ENCODE measurements around the gene ERCC6L. TPM values are rescaled to one million over a fixed set of nuclear protein-coding genes. Genes with fewer than 3 reads are reported as not detected.

Gene ERCC6L
- total and polyA plus RNA-seq, 10 of the 15 experiments (the other 5 are each of a cell fraction or from before 2014, with no cell fraction given), result 4.7 to 13.1 (median 7.7) TPM

DNA sequence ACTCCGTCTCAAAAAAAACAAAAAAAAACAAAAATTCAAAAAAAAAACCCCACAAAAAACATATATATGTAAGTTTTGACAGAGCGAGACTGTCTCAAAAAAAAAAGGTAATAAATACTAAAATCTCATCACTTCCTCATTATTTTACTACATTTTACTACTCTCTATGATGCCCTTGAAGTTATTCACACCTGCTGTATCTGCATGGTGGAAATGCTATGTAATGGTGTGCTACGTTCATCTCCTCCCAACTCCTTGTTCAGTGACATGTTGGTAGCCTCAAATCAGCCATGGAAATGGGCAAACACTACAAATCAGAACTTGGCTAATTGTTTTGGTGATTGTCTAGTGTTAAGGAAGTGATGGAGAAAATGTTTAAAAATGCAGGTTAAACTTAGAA lies 26.4 kb upstream of the ERCC6L start:
- no TSS peak for BruUV-seq (replicated peaks)
- 78% methylated on average over 3 of the region's 3 CpGs for WGBS (ENCODE audit: insufficient coverage, insufficient replicate concordance, low lambda C conversion rate, missing lambda C conversion rate)
- Histone ChIP-seq H3K4me2 (ENCODE audit: control insufficient read depth, insufficient read depth) (no peak overlapping the region), H2AFZ (ENCODE audit: control insufficient read depth, low read depth, low read length) (no peak overlapping the region), H3K27ac (ENCODE audit: control insufficient read depth, insufficient read depth) (no peak overlapping the region), H3K9me3 (replicated peaks; ENCODE audit: control insufficient read depth, insufficient read depth, low read length) (no peaks in the 10 kb centered on the region), H3K4me1 (ENCODE audit: control insufficient read depth, insufficient read depth, low read length) (no peaks in the 10 kb centered on the region), H3K4me3 (no peak overlapping the region), H3K9ac (ENCODE audit: control insufficient read depth, insufficient read depth, low read length) (no peak overlapping the region), H4K20me1 (ENCODE audit: control insufficient read depth, insufficient read depth) (no peaks in the 10 kb centered on the region), H3K36me3 (ENCODE audit: control insufficient read depth in 2 of 2, insufficient read depth in 2 of 2, low read length in 1 of 2) (peaks cover 1 to 26% of the 10 kb centered on the region in 2 experiments; a peak in 2 of 4 replicates), H3K79me2 (ENCODE audit: control insufficient read depth, insufficient read depth, low read length) (no peaks in the 10 kb centered on the region), H3K27me3 (replicated peaks in 1 of 2; ENCODE audit: control insufficient read depth in 2 of 2, insufficient read depth in 2 of 2, low read length in 1 of 2) (no peaks in the 10 kb centered on the region)
- ATAC-seq (no peak), FAIRE-seq (no peak), DNase-seq (ENCODE audit: low read depth, low spot score) (no peak)
- ChIA-PET POLR2A (no interaction called here), RAD21 (ENCODE audit: unreplicated experiment) (no interaction called here), CTCF (interaction anchor here (0.6 kb wide), 1 partner anchor 20 kb away, joined by 3 read pairs; no protein-coding TSS in a partner anchor), SMC1A (ENCODE audit: uncharacterized antibody, unreplicated experiment) (no interaction called here)
- TF ChIP-seq RCOR1 (conservative IDR thresholded peaks at IDR 0.05; ENCODE audit: low read depth, low read length), result no peak
- TF ChIP-seq, protein P1, sequence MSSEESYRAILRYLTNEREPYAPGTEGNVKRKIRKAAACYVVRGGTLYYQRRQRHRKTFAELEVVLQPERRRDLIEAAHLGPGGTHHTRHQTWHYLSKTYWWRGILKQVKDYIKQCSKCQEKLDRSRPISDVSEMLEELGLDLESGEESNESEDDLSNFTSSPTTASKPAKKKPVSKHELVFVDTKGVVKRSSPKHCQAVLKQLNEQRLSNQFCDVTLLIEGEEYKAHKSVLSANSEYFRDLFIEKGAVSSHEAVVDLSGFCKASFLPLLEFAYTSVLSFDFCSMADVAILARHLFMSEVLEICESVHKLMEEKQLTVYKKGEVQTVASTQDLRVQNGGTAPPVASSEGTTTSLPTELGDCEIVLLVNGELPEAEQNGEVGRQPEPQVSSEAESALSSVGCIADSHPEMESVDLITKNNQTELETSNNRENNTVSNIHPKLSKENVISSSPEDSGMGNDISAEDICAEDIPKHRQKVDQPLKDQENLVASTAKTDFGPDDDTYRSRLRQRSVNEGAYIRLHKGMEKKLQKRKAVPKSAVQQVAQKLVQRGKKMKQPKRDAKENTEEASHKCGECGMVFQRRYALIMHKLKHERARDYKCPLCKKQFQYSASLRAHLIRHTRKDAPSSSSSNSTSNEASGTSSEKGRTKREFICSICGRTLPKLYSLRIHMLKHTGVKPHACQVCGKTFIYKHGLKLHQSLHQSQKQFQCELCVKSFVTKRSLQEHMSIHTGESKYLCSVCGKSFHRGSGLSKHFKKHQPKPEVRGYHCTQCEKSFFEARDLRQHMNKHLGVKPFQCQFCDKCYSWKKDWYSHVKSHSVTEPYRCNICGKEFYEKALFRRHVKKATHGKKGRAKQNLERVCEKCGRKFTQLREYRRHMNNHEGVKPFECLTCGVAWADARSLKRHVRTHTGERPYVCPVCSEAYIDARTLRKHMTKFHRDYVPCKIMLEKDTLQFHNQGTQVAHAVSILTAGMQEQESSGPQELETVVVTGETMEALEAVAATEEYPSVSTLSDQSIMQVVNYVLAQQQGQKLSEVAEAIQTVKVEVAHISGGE (CRISPR knock-in tag; IDR thresholded peaks at IDR 0.05), result no peak
- intact Hi-C loops (cut with micrococcal nuclease; ENCODE audit: unreplicated experiment), result no loop called here
- in situ Hi-C loops (cut with MboI), result no loop called here

DNA sequence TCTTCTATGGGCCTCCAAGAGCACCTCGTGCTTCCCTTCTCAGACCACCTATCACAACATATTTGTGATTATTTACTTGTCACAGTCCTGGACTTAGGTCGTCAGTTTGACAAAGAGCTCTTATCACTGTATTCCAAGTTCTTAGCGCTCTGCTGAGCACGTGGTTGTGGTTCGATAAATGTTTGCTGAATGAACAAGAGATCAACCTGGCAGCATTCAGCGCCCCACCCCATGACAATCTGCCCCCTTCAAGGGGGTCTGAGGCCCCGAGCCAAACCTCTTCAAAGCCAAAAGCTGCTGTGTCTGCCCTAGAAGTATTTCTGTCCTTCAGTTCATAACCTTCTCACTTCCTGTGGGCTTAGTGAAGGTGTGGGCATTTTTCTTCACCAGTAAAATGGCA lies 23.2 kb upstream of the ERCC6L start:
- H3K27me3 ChIP-seq (replicated peaks in 1 of 2; ENCODE audit: control insufficient read depth in 2 of 2, insufficient read depth in 2 of 2, low read length in 1 of 2), result peaks cover 0 to 2% of the 10 kb centered on the region in 2 experiments; a peak in 2 of 4 replicates
- SMC1A ChIA-PET (ENCODE audit: uncharacterized antibody, unreplicated experiment), result no interaction called here
- H3K79me2 ChIP-seq (ENCODE audit: control insufficient read depth, insufficient read depth, low read length), result no peaks in the 10 kb centered on the region
- 68% methylated on average over 7 of the region's 7 CpGs for WGBS (ENCODE audit: insufficient coverage, insufficient replicate concordance, low lambda C conversion rate, missing lambda C conversion rate)
- no peak overlapping the region for H3K9ac ChIP-seq (ENCODE audit: control insufficient read depth, insufficient read depth, low read length)
- no TSS peak for BruUV-seq (replicated peaks)
- in situ Hi-C loops (cut with MboI), result no loop called here
- H3K27ac ChIP-seq (ENCODE audit: control insufficient read depth, insufficient read depth), result no peak overlapping the region
- RAD21 ChIA-PET (ENCODE audit: unreplicated experiment), result no interaction called here
- no peak overlapping the region for H3K4me2 ChIP-seq (ENCODE audit: control insufficient read depth, insufficient read depth)
- CTCF ChIA-PET, result interaction anchor here (0.9 to 1.1 kb wide), 2 partner anchors 15 to 16 kb away, joined by 3 read pairs; partner anchors contain the start of gene RPS4X
- FAIRE-seq, result no peak
- intact Hi-C loops (cut with micrococcal nuclease; ENCODE audit: unreplicated experiment), result no loop called here
- H4K20me1 ChIP-seq (ENCODE audit: control insufficient read depth, insufficient read depth), result no peaks in the 10 kb centered on the region
- no peak overlapping the region for H3K4me3 ChIP-seq
- H3K9me3 ChIP-seq (replicated peaks; ENCODE audit: control insufficient read depth, insufficient read depth, low read length), result no peaks in the 10 kb centered on the region
- H2AFZ ChIP-seq (ENCODE audit: control insufficient read depth, low read depth, low read length), result no peak overlapping the region
- POLR2A ChIA-PET, result no interaction called here
- H3K4me1 ChIP-seq (ENCODE audit: control insufficient read depth, insufficient read depth, low read length), result no peaks in the 10 kb centered on the region
- no peaks in the 10 kb centered on the region for H3K36me3 ChIP-seq (ENCODE audit: control insufficient read depth in 2 of 2, insufficient read depth in 2 of 2, low read length in 1 of 2)
- no peak for ATAC-seq
- no peak for DNase-seq (ENCODE audit: low read depth, low spot score)
- TF ChIP-seq TARDBP (IDR thresholded peaks at IDR 0.05; ENCODE audit: borderline replicate concordance), result no peak
- no peak for TF ChIP-seq NRF1 (conservative IDR thresholded peaks at IDR 0.05; ENCODE audit: low read depth, low read length)
- TF ChIP-seq CBFB (IDR thresholded peaks at IDR 0.05; ENCODE audit: low read depth), result no peak
- no peak for TF ChIP-seq CHD2 (IDR thresholded peaks at IDR 0.05; ENCODE audit: borderline replicate concordance, low read depth, low read length)
- TF ChIP-seq JUNB (IDR thresholded peaks at IDR 0.05), result no peak
- TF ChIP-seq, protein P2, sequence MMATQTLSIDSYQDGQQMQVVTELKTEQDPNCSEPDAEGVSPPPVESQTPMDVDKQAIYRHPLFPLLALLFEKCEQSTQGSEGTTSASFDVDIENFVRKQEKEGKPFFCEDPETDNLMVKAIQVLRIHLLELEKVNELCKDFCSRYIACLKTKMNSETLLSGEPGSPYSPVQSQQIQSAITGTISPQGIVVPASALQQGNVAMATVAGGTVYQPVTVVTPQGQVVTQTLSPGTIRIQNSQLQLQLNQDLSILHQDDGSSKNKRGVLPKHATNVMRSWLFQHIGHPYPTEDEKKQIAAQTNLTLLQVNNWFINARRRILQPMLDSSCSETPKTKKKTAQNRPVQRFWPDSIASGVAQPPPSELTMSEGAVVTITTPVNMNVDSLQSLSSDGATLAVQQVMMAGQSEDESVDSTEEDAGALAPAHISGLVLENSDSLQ (IDR thresholded peaks at IDR 0.05), result no peak
- no peak for TF ChIP-seq SUPT20H (IDR thresholded peaks at IDR 0.05; ENCODE audit: borderline replicate concordance, control insufficient read depth, low read depth, low read length)
- TF ChIP-seq, protein P3, sequence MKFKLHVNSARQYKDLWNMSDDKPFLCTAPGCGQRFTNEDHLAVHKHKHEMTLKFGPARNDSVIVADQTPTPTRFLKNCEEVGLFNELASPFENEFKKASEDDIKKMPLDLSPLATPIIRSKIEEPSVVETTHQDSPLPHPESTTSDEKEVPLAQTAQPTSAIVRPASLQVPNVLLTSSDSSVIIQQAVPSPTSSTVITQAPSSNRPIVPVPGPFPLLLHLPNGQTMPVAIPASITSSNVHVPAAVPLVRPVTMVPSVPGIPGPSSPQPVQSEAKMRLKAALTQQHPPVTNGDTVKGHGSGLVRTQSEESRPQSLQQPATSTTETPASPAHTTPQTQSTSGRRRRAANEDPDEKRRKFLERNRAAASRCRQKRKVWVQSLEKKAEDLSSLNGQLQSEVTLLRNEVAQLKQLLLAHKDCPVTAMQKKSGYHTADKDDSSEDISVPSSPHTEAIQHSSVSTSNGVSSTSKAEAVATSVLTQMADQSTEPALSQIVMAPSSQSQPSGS (IDR thresholded peaks at IDR 0.05; ENCODE audit: low read length), result no peak
